Glomerular visceral epithelial cell (primary cell): ENCODE results near the gene CHPF.

Source experiments
- DNase-seq: peaks from one replicate; pipeline ENCODE4 v3.0.0-alpha.2; 2016; ENCODE audit errors: extremely low spot score

The CHPF gene

GRCh38 chr2:219514836-219515235, 28.8 kb downstream of the CHPF start:
- no peak for DNase-seq

GRCh38 chr2:219514196-219514761, 29.3 kb downstream of the CHPF start, which contains the start of gene ASIC4:
TSS of gene ASIC4 (plus strand) at chr2:219514482. CDS start at chr2:219514725, 243 bp downstream.
- DNase-seq: no peak

GRCh38 chr2:219513787-219514186, 29.8 kb downstream of the CHPF start:
- DNase-seq: no peak

- DNase-seq: no peak
Measured at GRCh38 chr2:219512524-219513216, 30.9 kb downstream of the CHPF start.

GRCh38 chr2:219511547-219512325, 31.9 kb downstream of the CHPF start:
- no peak for DNase-seq

- no peak for DNase-seq
Measured at GRCh38 chr2:219510512-219511135, 33.0 kb downstream of the CHPF start.

GRCh38 chr2:219509780-219510511, 33.7 kb downstream of the CHPF start:
- DNase-seq: peak; percentile 56

GRCh38 chr2:219508971-219509779, 34.4 kb downstream of the CHPF start:
- no peak for DNase-seq

- DNase-seq: no peak
Measured at GRCh38 chr2:219508444-219508734, 35.2 kb downstream of the CHPF start.

GRCh38 chr2:219507581-219508443, 35.8 kb downstream of the CHPF start:
- no peak for DNase-seq

GRCh38 chr2:219506802-219507526, 36.6 kb downstream of the CHPF start:
- DNase-seq: no peak

GRCh38 chr2:219506153-219506801, 37.3 kb downstream of the CHPF start:
- DNase-seq: no peak

GRCh38 chr2:219505585-219505984, 38.0 kb downstream of the CHPF start:
- DNase-seq: no peak

GRCh38 chr2:219502618-219503017, 41.0 kb downstream of the CHPF start:
- no peak for DNase-seq

- no peak for DNase-seq
Measured at GRCh38 chr2:219501849-219502248, 41.8 kb downstream of the CHPF start.

GRCh38 chr2:219500135-219500534, 43.5 kb downstream of the CHPF start:
- DNase-seq: peak; percentile 19

GRCh38 chr2:219499555-219499954, 44.1 kb downstream of the CHPF start:
- no peak for DNase-seq

GRCh38 chr2:219499058-219499307, 44.6 kb downstream of the CHPF start:
- no peak for DNase-seq
